GM18867 (cell line): Measurements from ENCODE around the gene STXBP5.

Source experiments
- ATAC-seq: cut with Tn5 transposase; IDR thresholded peaks from one replicate; pipeline ENCODE4 v1.9.1; 2021; ENCODE audit warnings: mild to moderate bottlenecking, moderate library complexity; ENCODE audit not compliant: unreplicated experiment

Gene STXBP5

DNA sequence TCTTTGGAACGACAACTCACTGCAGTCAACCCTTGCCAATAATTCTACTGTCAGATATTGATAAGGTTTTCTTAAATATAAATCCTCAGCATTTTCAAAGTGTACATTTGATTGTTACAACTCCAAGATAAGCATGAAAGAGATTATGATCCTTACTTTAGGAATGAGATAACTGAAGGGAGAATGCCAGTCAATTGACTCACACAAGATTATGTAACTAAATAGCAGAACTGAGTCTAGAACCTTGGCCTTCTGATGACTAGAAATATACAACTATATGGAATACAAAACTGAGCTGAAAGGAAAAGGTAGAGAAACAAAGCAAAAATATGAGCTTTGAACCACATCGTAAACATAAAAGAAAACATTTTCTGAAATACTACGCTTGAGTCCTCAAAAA, 26.9 kb upstream of the STXBP5 start:
- ATAC-seq, result no peak

DNA sequence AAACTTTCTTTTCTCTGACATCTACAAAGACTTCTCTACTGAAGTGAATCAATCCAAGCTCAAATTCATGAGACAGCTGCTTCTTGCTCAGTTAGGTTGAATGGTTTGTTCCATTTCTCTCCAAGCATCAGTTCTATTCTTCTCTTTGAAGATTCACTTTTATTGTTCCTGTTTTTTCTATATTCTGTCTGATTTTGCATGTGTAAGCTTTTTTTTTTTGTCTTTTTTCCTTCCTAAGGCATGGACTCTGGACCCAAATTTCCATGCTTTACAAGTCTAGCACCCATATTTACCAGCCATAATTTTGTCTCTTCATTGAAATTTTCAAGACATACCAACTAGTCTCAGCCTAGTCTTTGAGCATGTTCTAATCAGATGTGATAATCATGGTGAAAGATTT, 25.9 kb upstream of the STXBP5 start:
- ATAC-seq, result no peak

GRCh38 chr6:147179809-147180208, 24.4 kb upstream of the STXBP5 start:
- no peak for ATAC-seq

DNA sequence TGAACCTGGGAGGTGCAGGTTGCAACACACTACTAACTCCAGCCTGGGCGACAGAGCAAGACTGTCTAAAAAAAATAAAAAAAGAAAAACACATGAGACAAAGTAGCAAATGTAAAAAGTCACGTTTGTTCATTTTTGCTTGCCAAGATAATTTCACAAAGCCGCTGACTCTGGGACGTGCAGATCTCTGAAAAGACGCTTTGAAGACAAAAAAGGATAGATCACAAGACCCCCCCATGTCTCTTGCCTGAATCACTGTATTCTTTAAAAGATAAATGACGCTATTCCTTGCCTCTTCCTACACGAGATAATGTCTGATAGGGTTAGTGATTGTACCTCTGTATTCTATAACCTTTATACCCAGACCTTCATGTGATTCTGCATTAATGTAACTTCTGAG, 23.3 kb upstream of the STXBP5 start:
- no peak for ATAC-seq

GRCh38 chr6:147184379-147184778, 19.8 kb upstream of the STXBP5 start:
- ATAC-seq, result no peak

DNA sequence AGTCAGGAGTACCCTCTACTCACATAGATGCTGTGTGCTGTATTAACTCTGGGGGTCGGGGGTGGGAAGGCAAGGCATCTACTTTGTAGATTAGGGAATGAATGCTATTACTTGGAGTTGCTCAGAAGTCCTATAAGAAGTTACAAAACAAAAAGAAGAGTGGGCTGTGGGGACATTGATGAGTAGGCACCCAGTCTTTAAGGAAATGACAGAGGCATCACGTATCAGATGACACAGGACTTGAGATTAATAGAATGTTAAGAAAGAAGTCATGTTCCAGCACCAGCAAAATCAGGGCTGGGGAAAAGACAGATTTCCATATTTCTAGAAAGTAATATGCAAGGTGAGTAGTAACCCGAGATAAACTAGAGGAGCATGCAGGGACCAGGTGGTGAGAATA, 19.0 kb upstream of the STXBP5 start:
- ATAC-seq, result no peak

GRCh38 chr6:147190556-147190955, 13.7 kb upstream of the STXBP5 start:
- ATAC-seq, result no peak

DNA sequence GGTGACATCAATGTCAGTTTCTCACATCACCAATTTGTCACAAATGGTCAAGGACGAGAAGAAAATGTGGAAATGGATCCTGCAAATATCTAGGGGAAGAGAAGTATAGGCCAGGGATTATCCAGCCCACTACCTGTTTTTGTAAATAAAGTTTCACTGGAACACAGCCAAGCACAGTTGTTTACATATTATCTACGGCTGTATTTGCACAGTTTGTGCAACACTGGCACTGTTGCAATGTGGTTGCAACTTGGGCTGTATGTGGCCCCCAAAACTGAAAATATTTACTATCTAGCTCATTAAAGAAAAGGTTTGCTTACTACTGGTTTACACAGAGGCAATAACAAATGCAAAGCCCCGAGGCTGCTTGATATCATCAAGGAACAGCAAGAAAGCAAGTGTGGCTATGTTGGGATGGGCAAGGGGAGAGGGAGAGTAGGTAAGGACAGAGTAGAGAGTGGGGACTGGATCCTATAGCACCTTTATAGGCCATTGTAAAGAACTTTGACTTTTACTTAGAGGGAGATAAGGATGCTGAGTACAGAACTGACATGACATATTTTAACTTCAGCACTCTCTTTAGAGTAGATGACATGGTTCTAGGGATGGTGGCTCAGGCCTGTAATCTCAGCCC, 11.8 kb upstream of the STXBP5 start:
- no peak for ATAC-seq

DNA sequence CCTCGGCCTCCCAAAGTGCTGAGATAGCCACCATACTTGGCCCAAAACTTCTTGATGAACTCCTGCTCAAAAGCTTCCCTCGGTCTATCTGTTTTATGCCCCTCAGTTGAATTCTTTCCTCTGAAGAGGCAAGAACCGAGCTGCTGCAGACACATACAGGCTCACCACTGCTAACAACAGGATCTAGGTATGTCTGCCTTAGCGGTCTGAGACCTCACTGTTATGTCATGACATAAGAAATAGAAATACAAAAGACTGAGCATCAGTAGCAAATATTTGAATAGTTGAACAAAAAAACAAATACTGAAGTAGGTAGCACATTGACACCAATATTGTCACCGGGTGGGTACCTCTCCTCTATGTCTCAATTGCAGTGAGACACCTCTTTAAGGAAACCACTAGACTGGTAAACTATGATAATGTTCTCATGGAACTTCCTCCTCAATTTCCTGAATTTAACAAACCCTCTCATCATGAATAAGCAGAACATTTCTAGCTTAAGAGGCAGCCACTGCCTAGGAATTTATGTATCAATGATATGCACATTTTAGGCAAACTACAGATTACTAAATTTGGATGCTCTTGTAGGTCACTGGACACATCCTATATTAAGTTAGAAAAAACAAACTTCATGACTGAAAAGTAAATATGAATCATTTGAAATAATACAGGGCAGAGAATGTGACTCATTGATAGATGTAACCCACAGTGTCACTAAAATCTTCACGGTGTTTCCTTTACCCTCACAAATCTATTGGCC, 9.4 kb upstream of the STXBP5 start:
- no peak for ATAC-seq

DNA sequence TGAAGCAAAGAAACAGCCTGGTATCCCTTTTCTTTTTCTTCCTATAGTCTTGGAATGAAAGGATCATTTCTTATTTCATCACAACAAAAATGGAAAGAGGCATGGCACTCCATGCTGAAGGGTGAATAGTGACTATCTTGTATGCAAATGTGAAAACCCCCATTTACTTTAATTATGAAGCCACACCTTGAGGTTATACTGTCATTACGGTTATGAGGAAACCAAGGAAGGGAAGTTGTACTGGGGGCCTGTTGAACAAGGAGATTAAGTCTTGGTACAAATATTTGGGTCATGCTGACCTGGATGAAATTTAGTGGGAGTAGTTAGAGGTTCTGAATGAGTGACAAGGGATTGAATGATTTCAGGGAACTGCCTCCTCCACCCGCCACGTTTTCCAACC, 8.7 kb upstream of the STXBP5 start:
- ATAC-seq, result no peak

- no peak for ATAC-seq
These were observed 8.2 kb upstream of the STXBP5 start for GRCh38 chr6:147195987-147196386.

DNA sequence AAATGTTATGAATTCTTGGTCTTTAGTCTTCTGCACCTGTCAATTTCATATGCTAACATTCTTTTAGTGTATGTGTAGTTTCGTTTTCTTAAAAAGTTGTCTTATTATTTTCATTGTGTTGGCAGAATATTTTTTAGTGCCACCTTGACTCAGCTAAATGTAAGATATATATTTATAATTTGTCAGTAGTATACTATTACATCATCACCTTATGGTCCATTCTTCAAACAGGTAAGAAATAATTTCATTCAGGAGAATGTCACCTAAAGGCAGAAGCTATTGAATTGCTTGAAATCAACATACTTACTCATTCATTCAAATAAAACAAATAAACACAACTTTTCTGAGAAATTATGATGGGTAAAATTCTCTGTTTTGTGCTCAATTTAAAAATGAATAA, 3.5 kb upstream of the STXBP5 start:
- no peak for ATAC-seq

DNA sequence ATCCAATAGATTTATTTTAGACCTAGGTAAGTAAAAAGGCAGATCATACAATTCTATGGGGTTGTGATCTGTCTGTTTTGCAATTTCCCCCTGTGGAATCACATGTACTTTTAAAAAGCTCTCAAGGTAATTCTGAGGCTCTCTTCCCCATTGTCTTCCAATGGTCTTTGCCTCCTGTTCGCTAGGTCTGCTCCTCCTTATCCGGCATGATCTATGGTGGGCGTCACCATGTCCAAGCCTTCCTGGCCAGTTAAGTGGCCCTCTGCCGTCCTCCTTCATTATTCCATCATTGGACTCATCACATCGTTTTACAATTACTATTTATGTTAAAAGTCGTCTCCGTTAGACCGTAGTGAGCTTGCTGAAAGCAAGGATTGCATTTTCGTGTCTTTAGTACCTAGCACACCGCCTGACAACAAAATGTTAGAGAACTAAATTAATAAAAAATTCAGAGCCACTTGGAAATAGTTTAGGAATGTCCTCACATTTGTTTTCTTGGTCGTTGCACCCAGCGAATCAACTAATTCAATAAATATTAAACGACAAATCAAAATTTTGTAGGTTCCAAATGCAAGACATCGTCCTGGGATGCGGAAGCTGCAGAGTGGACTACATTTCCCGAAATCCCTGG, 2.2 kb upstream of the STXBP5 start:
- ATAC-seq, result peak; percentile 16

- peak; percentile 77 for ATAC-seq
These were observed 1.5 kb upstream of the STXBP5 start for GRCh38 chr6:147202516-147203310.

DNA sequence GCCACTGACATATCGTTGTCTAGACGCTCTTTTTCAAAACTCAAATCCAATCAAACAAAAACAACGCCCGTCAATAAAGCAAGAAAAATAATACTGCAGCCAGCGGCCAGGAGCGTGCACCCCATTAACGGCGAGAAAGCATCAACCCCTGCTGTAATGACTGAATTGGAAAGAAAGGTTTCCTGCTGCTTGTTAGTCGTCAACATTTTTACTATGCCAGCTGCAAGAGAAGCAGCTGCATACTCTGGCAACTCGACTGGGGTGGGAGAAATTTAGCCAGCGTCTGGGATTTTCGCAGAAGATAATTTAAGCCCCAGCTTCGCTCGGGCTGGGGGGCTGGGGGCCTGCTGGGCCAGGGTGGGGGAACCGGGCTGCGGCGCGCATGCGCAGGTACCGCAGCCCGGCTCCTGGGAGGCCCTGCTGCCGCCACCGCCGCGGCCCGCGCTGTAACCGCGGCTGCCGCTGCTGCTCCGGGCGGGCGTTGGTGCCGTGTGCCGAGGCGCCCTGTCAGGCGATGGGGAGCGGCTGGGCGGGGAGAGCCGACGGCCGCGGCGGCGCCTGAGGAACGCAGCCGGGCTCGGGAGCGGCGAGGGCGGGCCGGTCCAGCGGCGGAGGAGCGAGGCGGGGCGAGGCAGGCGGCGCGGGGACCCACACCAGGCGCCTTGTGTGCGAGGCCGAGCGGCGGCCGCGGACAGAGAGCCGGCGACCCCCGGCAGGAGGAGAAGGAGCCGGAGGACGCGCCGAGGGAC, 732 bp upstream of the STXBP5 start:
- peak; percentile 56 for ATAC-seq

DNA sequence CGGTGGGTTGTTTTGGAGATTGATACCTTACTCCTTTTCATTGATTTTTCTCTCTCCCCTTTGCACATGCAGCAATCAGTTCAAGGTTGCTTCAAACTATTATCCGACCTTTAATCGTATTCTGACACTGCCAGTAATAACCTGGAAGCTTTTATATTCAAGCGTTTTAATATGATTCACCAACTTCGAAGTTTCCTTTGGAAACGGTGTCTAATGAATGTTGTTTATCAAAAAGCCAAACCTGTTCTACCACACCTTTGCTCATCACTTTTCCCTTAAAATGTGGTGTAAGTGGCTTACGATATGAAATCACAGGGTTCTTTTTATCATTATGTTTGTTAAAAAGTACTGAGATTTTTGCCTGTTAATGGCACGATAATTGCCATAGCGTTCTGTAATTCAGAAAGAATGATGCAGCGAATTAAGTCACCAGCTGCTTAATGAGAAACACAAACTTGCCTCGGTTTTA, 660 bp downstream of the STXBP5 start:
- no peak for ATAC-seq

- no peak for ATAC-seq
These were observed 1.7 kb downstream of the STXBP5 start for GRCh38 chr6:147205690-147206600.

GRCh38 chr6:147207351-147207750, 3.1 kb downstream of the STXBP5 start:
- ATAC-seq, result no peak
